GM23338 (cell line): ENCODE data around the gene GFER. TPM values are rescaled to one million over a fixed set of nuclear protein-coding genes. Genes with fewer than 3 reads are reported as not detected.

Experiments
- ATAC-seq: fragments of 200-7000 bp; cut with Tn5 transposase; 3 replicates; pipeline ENCODE4 v1.9.1; 2020
- DNase-seq: peaks from one replicate; pipeline ENCODE4 v3.0.0-alpha.2; 2015; ENCODE audit warnings: low spot score
- H2AFZ ChIP-seq: fragments of 200-600 bp; sonication (generic); 2 replicates; pipeline ENCODE4 v1.8.0; 2016; ENCODE audit warnings: antibody characterized with exemption, mild to moderate bottlenecking, moderate library complexity
- H3F3A ChIP-seq: fragments of 200-600 bp; sonication (generic); replicated peaks from 2 replicates; pipeline ENCODE4 v1.8.0; 2017; ENCODE audit warnings: antibody characterized with exemption, mixed run types, low read depth
- H3K27ac ChIP-seq: fragments of 200-600 bp; sonication (generic); 2 replicates; pipeline ENCODE4 v1.6.1; 2016; ENCODE audit warnings: low read depth
- H3K27me3 ChIP-seq: fragments of 200-600 bp; sonication (generic); 2 replicates; pipeline ENCODE4 v1.8.0; 2016; ENCODE audit warnings: mild to moderate bottlenecking, mixed run types, moderate library complexity; ENCODE audit not compliant: insufficient read depth
- H3K36me3 ChIP-seq: fragments of 200-600 bp; sonication (generic); 2 replicates; pipeline ENCODE4 v1.8.0; 2016; ENCODE audit warnings: mild to moderate bottlenecking; ENCODE audit not compliant: insufficient read depth
- H3K4me1 ChIP-seq: fragments of 200-600 bp; sonication (generic); 2 replicates; pipeline ENCODE4 v1.8.0; 2016; ENCODE audit warnings: mild to moderate bottlenecking, moderate library complexity; ENCODE audit not compliant: insufficient read depth
- H3K4me2 ChIP-seq: fragments of 200-600 bp; sonication (generic); 2 replicates; pipeline ENCODE4 v1.7.1; 2017; ENCODE audit warnings: mixed run types
- H3K4me3 ChIP-seq: fragments of 200-600 bp; sonication (generic); 2 replicates; pipeline ENCODE4 v1.6.1; 2016; ENCODE audit warnings: mixed run types
- H3K79me2 ChIP-seq: fragments of 200-600 bp; sonication (generic); replicated peaks from 2 replicates; pipeline ENCODE4 v1.8.0; 2017; ENCODE audit warnings: mild to moderate bottlenecking; ENCODE audit not compliant: insufficient read depth
- H3K9me2 ChIP-seq: fragments of 200-600 bp; sonication (generic); 2 replicates; pipeline ENCODE4 v1.8.0; 2017; ENCODE audit not compliant: insufficient read depth
- H4K20me1 ChIP-seq: fragments of 200-600 bp; sonication (generic); replicated peaks from 2 replicates; pipeline ENCODE4 v1.8.0; 2017; ENCODE audit warnings: mild to moderate bottlenecking; ENCODE audit not compliant: insufficient read depth
- H3K27ac Mint-ChIP-seq: 2 replicates; pipeline ENCODE4 v1.8.0; 2020; ENCODE audit warnings: inconsistent platforms, mild to moderate bottlenecking, moderate library complexity, mixed read lengths
- H3K27me3 Mint-ChIP-seq: 3 replicates; pipeline ENCODE4 v1.8.0; 2022; ENCODE audit warnings: low read depth, mild to moderate bottlenecking, moderate library complexity, mixed read lengths, inconsistent platforms; ENCODE audit not compliant: insufficient read depth, poor library complexity
- H3K36me3 Mint-ChIP-seq: 3 replicates; pipeline ENCODE4 v1.8.0; 2021; ENCODE audit warnings: low read depth, mild to moderate bottlenecking, inconsistent platforms, moderate library complexity, mixed read lengths
- H3K4me1 Mint-ChIP-seq: 3 replicates; pipeline ENCODE4 v1.8.0; 2020; ENCODE audit warnings: mild to moderate bottlenecking, inconsistent platforms, mixed read lengths
- H3K4me3 Mint-ChIP-seq: 3 replicates; pipeline ENCODE4 v1.8.0; 2021; ENCODE audit warnings: moderate library complexity, mild to moderate bottlenecking, inconsistent platforms, mixed read lengths
- H3K9me3 Mint-ChIP-seq: 3 replicates; pipeline ENCODE4 v1.8.0; 2020; ENCODE audit warnings: moderate library complexity, mild to moderate bottlenecking, inconsistent platforms, mixed read lengths
- CREB1 ChIP-seq: fragments of 250-450 bp; sonication (Bioruptor Pico); IDR thresholded peaks from 2 replicates; pipeline ENCODE4 v1.5.0; 2020; ENCODE audit warnings: low read depth, mild to moderate bottlenecking, moderate library complexity
- EZH2 ChIP-seq: fragments of 200-600 bp; sonication (generic); IDR thresholded peaks from one replicate; pipeline ENCODE4 v1.8.0; 2017; ENCODE audit warnings: antibody characterized with exemption, mild to moderate bottlenecking, low read depth; ENCODE audit not compliant: unreplicated experiment
- EZH2phosphoT487 ChIP-seq: fragments of 200-600 bp; sonication (generic); IDR thresholded peaks from one replicate; pipeline ENCODE4 v1.8.1; 2018; ENCODE audit warnings: antibody characterized with exemption; ENCODE audit not compliant: unreplicated experiment
- JUNB ChIP-seq: IDR thresholded peaks from one replicate; pipeline ENCODE4 v1.6.1; 2016; ENCODE audit warnings: antibody characterized with exemption; ENCODE audit not compliant: unreplicated experiment
- POLR2AphosphoS5 ChIP-seq: IDR thresholded peaks from 2 replicates; pipeline ENCODE4 v1.6.1; 2016; ENCODE audit warnings: antibody characterized with exemption, low read depth
- REST ChIP-seq: IDR thresholded peaks from one replicate; pipeline ENCODE4 v1.6.1; 2018; ENCODE audit warnings: antibody characterized with exemption; ENCODE audit not compliant: unreplicated experiment
- ZNF331 ChIP-seq: fragments of 250-450 bp; sonication (Bioruptor Pico); IDR thresholded peaks from 2 replicates; pipeline ENCODE4 v1.5.0; 2020; ENCODE audit warnings: low read depth, mild to moderate bottlenecking, moderate library complexity
- polyA plus RNA-seq: library from polyadenylated mRNA; unstranded; fragments of >200 nt; fragmentation: Nextera tagmentation; extraction: Ambion mirVana; gene quantifications from 2 replicates; pipeline ENCODE4 v1.2.1, GENCODE V29; 2016
- total RNA-seq: library from RNA; depleted of rRNA; stranded (reverse); fragments of >200 nt; shearing (Covaris generic); gene quantifications from 2 replicates; pipeline ENCODE4 v1.2.3, GENCODE V29; 2014

GFER gene
- total and polyA plus RNA-seq, 2 experiments from 2014 or later: 40.1 to 64.5 TPM

DNA sequence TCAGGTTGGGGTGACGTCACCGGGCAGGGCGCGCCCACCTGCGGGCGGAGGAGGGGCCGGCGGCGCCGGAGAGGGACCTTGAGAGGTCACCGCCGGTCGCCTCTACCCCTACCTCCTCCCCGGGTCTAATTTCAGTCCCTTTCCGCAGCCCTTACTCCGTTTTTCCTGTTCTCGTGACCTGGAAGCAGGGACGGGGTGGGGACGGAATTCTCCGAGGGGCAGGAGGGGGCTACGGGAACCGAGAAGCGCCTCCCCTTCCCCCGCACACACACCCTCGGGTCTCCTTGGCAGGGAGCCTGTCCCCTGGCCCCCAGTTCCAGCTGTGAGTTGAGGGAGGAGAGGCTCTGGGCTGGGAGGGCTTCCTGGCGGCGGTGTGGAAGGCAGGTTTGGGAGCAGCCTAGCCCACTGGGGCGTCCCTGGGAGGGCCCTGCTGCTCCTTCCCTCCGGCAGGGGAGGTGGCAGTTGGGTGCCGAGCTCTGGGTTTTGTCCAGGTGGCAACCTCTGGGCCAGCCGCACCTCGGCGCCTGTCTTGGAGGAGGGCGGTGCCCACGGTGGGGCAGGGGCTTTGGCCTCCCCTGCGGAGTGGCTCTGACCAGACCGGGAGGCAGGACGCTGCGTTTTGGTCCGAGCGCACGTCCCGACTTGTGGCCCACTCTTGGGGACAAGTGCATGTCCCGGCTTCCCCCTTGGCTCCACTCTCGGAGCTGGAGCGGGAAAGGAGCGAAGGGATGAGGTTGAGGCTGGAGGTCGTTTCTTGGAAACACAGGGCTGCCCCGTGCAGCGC lies 6.5 kb downstream of the GFER start:
- H3K27me3 ChIP-seq: peaks cover 33% of the 10 kb centered on the region
- H2AFZ ChIP-seq: peak overlapping the region; percentile 89
- H3K36me3 ChIP-seq: no peaks in the 10 kb centered on the region
- peak overlapping the region; percentile 97 for H3K4me2 ChIP-seq
- peaks cover 4% of the 10 kb centered on the region for H3K79me2 ChIP-seq
- H3K4me3 ChIP-seq: peak overlapping the region; percentile 86
- H3K4me3 Mint-ChIP-seq: peak overlapping the region; percentile 74
- H3K36me3 Mint-ChIP-seq: peaks cover 16% of the 10 kb centered on the region
- H3K9me3 Mint-ChIP-seq: no peaks in the 10 kb centered on the region
- no peak for TF ChIP-seq ZNF331 (CRISPR knock-in tag)
- 0 out of 2 replicates have a peak, but pooled peaks have one; percentile 38 for TF ChIP-seq POLR2AphosphoS5
- TF ChIP-seq EZH2phosphoT487: no peak
- peak; percentile 40 for TF ChIP-seq EZH2
- peak; percentile 94 for TF ChIP-seq CREB1 (CRISPR knock-in tag)
- ATAC-seq: peak; percentile 15
- DNase-seq: peak; percentile 89
- H4K20me1 ChIP-seq: no peaks in the 10 kb centered on the region; the same call in 1 of the 2 replicates
- H3K27ac ChIP-seq: no peak overlapping the region
- no peak overlapping the region for H3K27ac Mint-ChIP-seq
- peaks cover 7% of the 10 kb centered on the region; the same call in 1 of the 2 replicates for H3K4me1 ChIP-seq
- H3K27me3 Mint-ChIP-seq: peaks cover 42% of the 10 kb centered on the region
- peaks cover 20% of the 10 kb centered on the region for H3F3A ChIP-seq
- peaks cover 15% of the 10 kb centered on the region for H3K4me1 Mint-ChIP-seq
- H3K9me2 ChIP-seq: no peaks in the 10 kb centered on the region

DNA sequence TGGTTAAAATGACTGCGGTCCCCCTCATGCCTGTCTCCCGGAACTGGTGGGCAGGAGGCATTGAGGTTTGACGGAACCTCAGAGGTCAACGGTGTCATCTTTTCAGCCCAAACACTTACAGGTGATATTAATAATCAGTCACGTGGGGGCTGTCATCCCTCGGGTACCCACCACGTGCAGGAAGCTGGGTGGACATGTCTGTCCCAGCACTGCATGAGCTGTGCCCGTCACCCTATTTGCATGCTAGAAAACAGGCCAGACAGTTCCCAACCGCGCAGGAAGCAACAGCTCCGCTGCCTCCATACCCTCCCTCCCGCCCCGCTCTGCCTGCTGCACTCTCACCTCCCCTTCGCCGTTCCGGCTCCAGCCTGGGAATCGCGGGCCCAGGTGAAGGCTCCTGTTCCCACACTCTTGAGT lies 7.2 kb downstream of the GFER start:
- no peak overlapping the region for H3K27ac ChIP-seq
- Mint-ChIP-seq H3K4me3 (peak overlapping the region; percentile 74), H3K27me3 (peaks cover 42% of the 10 kb centered on the region), H3K27ac (no peak overlapping the region), H3K36me3 (peaks cover 11% of the 10 kb centered on the region), H3K4me1 (peaks cover 15% of the 10 kb centered on the region), H3K9me3 (no peaks in the 10 kb centered on the region)
- H3F3A ChIP-seq: peaks cover 23% of the 10 kb centered on the region
- H3K79me2 ChIP-seq: peaks cover 4% of the 10 kb centered on the region; the same call in 1 of the 2 replicates
- no peaks in the 10 kb centered on the region for H3K36me3 ChIP-seq
- no peak for TF ChIP-seq EZH2phosphoT487
- TF ChIP-seq REST: no peak
- no peak for TF ChIP-seq JUNB
- H3K9me2 ChIP-seq: no peaks in the 10 kb centered on the region
- no peak overlapping the region for H2AFZ ChIP-seq
- DNase-seq (peak; percentile 57), ATAC-seq (peak; percentile 12)
- peak overlapping the region; percentile 97 for H3K4me2 ChIP-seq
- H3K27me3 ChIP-seq: peaks cover 33% of the 10 kb centered on the region
- peak overlapping the region; percentile 86 for H3K4me3 ChIP-seq
- no peaks in the 10 kb centered on the region; the same call in 1 of the 2 replicates for H4K20me1 ChIP-seq
- H3K4me1 ChIP-seq: peaks cover 7% of the 10 kb centered on the region; the same call in 1 of the 2 replicates
